Liver (tissue), 3 donors: ENCODE results near the gene LRRC61.
A peak's percentile ranks its signal among the peaks of the same experiment; 100 is the strongest.

ENCODE experiments used
- CTCF ChIP-seq: fragments of 150-350 bp; IDR thresholded peaks from 2 replicates; pipeline ENCODE4 v1.5.1; 2017; ENCODE audit warnings: improper control_type of control experiment, low read depth, low read length; ENCODE audit not compliant: missing input control
- EGR1 ChIP-seq, 2 donors: IDR thresholded peaks; 2 replicates each; pipeline ENCODE4 v1.6.1; 2016 to 2018; ENCODE audit warnings: antibody characterized with exemption in 2 of 2, low read depth in 2 of 2
- FOXA1 ChIP-seq: IDR thresholded peaks from 2 replicates; pipeline ENCODE4 v1.6.1; 2016; ENCODE audit warnings: antibody characterized with exemption
- GABPA ChIP-seq, 2 donors: IDR thresholded peaks in 1 of 2; conservative IDR thresholded peaks in 1 of 2; 2 replicates each; pipeline ENCODE4 v1.6.1; 2016; ENCODE audit warnings: antibody characterized with exemption in 2 of 2, mild to moderate bottlenecking in 1 of 2, moderate library complexity in 1 of 2
- HNF4A ChIP-seq, 2 donors: conservative IDR thresholded peaks; 2 replicates each; pipeline ENCODE4 v1.6.1; 2016; ENCODE audit warnings: antibody characterized with exemption in 2 of 2, mild to moderate bottlenecking in 2 of 2
- JUND ChIP-seq, 2 donors: IDR thresholded peaks; 2 replicates each; pipeline ENCODE4 v1.6.1; 2016; ENCODE audit warnings: antibody characterized with exemption in 2 of 2
- NR2F2 ChIP-seq: IDR thresholded peaks from 2 replicates; pipeline ENCODE4 v1.6.1; 2016; ENCODE audit warnings: antibody characterized with exemption
- RXRA ChIP-seq, 2 donors: IDR thresholded peaks; 2 replicates each; pipeline ENCODE4 v1.6.1; 2017 to 2018; ENCODE audit warnings: antibody characterized with exemption in 2 of 2, mild to moderate bottlenecking in 1 of 2
- SP1 ChIP-seq: IDR thresholded peaks from 2 replicates; pipeline ENCODE4 v1.6.1; 2018; ENCODE audit warnings: antibody characterized with exemption, mild to moderate bottlenecking
- TAF1 ChIP-seq: conservative IDR thresholded peaks from 2 replicates; pipeline ENCODE4 v1.6.1; 2016; ENCODE audit warnings: antibody characterized with exemption, mild to moderate bottlenecking
- YY1 ChIP-seq: IDR thresholded peaks from 2 replicates; pipeline ENCODE4 v1.6.1; 2016; ENCODE audit warnings: antibody characterized with exemption, mild to moderate bottlenecking
- TF ChIP-seq, protein P1 (sequence below): IDR thresholded peaks from 2 replicates; pipeline ENCODE4 v1.6.1; 2016; ENCODE audit warnings: antibody characterized with exemption, mild to moderate bottlenecking
- TF ChIP-seq, protein P2 (sequence below): IDR thresholded peaks from 2 replicates; pipeline ENCODE4 v1.6.1; 2016; ENCODE audit warnings: antibody characterized with exemption
- TF ChIP-seq, protein P3 (sequence below): IDR thresholded peaks from 2 replicates; pipeline ENCODE4 v1.6.1; 2016; ENCODE audit warnings: antibody characterized with exemption
- donor health status: healthy.
- donor health status: healthy.

DNA sequence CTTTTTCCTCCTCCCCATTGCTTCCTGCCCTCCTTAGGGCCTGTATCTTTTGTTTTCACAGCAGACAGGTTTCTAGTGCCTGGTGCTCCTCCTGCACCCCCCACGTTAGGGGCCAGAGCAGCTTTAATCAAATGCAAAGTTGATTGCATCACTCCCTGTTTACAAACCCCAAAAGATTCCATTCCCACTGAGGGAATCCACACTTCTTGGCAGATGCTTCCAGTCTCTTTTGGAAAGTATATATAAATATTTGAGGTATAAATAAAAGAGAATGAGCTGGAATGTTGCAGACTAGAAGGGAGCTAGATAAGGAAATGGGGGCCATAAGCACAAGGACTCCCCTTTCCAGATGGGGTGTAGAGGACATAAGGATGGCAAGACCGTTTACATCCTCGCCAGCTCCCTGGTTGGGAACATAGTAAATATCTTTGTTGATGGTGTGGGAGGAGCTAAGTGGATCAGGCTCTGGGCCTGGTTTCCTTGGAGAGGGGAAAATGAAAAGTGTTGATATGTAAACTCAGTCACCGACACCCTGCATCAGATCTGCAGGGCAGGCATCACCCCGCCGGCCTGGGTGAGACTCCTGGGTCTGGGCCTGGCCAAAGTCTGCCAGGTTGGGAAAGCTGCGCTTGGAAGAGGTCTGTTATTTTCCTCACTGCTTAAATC, 12.1 kb downstream of the LRRC61 start:
- TF ChIP-seq, protein P1, sequence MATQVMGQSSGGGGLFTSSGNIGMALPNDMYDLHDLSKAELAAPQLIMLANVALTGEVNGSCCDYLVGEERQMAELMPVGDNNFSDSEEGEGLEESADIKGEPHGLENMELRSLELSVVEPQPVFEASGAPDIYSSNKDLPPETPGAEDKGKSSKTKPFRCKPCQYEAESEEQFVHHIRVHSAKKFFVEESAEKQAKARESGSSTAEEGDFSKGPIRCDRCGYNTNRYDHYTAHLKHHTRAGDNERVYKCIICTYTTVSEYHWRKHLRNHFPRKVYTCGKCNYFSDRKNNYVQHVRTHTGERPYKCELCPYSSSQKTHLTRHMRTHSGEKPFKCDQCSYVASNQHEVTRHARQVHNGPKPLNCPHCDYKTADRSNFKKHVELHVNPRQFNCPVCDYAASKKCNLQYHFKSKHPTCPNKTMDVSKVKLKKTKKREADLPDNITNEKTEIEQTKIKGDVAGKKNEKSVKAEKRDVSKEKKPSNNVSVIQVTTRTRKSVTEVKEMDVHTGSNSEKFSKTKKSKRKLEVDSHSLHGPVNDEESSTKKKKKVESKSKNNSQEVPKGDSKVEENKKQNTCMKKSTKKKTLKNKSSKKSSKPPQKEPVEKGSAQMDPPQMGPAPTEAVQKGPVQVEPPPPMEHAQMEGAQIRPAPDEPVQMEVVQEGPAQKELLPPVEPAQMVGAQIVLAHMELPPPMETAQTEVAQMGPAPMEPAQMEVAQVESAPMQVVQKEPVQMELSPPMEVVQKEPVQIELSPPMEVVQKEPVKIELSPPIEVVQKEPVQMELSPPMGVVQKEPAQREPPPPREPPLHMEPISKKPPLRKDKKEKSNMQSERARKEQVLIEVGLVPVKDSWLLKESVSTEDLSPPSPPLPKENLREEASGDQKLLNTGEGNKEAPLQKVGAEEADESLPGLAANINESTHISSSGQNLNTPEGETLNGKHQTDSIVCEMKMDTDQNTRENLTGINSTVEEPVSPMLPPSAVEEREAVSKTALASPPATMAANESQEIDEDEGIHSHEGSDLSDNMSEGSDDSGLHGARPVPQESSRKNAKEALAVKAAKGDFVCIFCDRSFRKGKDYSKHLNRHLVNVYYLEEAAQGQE = peak; percentile 25
- TF ChIP-seq GABPA (IDR thresholded peaks at IDR 0.05 in 1 of 2, conservative IDR thresholded peaks at IDR 0.05 in 1 of 2) (no peak), EGR1 (IDR thresholded peaks at IDR 0.05; ENCODE audit: low read depth in 2 of 2) (peak in 1 of 2 donors; percentile 55), CTCF (no peak), TAF1 (no peak), RXRA (IDR thresholded peaks at IDR 0.05) (peak; percentile 19 to 60), HNF4A (conservative IDR thresholded peaks at IDR 0.05) (peak in 1 of 2 donors; percentile 26), SP1 (peak; percentile 10), YY1 (peak; percentile 51), FOXA1 (peak; percentile 67), NR2F2 (no peak), JUND (IDR thresholded peaks at IDR 0.05) (peak in 1 of 2 donors; percentile 32)
- TF ChIP-seq, protein P2, sequence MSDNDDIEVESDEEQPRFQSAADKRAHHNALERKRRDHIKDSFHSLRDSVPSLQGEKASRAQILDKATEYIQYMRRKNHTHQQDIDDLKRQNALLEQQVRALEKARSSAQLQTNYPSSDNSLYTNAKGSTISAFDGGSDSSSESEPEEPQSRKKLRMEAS = peak; percentile 26
- TF ChIP-seq, protein P3, sequence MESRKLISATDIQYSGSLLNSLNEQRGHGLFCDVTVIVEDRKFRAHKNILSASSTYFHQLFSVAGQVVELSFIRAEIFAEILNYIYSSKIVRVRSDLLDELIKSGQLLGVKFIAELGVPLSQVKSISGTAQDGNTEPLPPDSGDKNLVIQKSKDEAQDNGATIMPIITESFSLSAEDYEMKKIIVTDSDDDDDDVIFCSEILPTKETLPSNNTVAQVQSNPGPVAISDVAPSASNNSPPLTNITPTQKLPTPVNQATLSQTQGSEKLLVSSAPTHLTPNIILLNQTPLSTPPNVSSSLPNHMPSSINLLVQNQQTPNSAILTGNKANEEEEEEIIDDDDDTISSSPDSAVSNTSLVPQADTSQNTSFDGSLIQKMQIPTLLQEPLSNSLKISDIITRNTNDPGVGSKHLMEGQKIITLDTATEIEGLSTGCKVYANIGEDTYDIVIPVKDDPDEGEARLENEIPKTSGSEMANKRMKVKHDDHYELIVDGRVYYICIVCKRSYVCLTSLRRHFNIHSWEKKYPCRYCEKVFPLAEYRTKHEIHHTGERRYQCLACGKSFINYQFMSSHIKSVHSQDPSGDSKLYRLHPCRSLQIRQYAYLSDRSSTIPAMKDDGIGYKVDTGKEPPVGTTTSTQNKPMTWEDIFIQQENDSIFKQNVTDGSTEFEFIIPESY = peak; percentile 39
